ENCODE data around the gene ITGAE.
A peak's percentile ranks its signal among the peaks of the same experiment; 100 is the strongest.

ITGAE gene

GRCh38 chr17:3835410-3836229 lies 34.6 kb upstream of the ITGAE start:
- no peak overlapping the region for H3K4me3 Mint-ChIP-seq
- H3K4me1 Mint-ChIP-seq = peaks cover 21% of the 10 kb centered on the region
- H3K36me3 Mint-ChIP-seq (ENCODE audit: insufficient read depth) = peaks cover 63% of the 10 kb centered on the region
- no peaks in the 10 kb centered on the region for H3K9me3 Mint-ChIP-seq
- H3K27me3 Mint-ChIP-seq = no peaks in the 10 kb centered on the region
- no peak for ATAC-seq (replicated peaks; ENCODE audit: extremely low read depth, poor library complexity, severe bottlenecking)
- no peak overlapping the region for H3K27ac Mint-ChIP-seq (ENCODE audit: low read depth)
- no peak for DNase-seq (ENCODE audit: low spot score in 2 of 2)

- H3K4me3 Mint-ChIP-seq = no peak overlapping the region
- peaks cover 62% of the 10 kb centered on the region for H3K36me3 Mint-ChIP-seq (ENCODE audit: insufficient read depth)
- DNase-seq (ENCODE audit: low spot score in 2 of 2) = no peak
- ATAC-seq (replicated peaks; ENCODE audit: extremely low read depth, poor library complexity, severe bottlenecking) = no peak
- H3K4me1 Mint-ChIP-seq = peaks cover 18% of the 10 kb centered on the region
- H3K27me3 Mint-ChIP-seq = no peaks in the 10 kb centered on the region
- H3K27ac Mint-ChIP-seq (ENCODE audit: low read depth) = no peak overlapping the region
- H3K9me3 Mint-ChIP-seq = no peaks in the 10 kb centered on the region
Observed at GRCh38 chr17:3834811-3835210, 33.8 kb upstream of the ITGAE start.

DNA sequence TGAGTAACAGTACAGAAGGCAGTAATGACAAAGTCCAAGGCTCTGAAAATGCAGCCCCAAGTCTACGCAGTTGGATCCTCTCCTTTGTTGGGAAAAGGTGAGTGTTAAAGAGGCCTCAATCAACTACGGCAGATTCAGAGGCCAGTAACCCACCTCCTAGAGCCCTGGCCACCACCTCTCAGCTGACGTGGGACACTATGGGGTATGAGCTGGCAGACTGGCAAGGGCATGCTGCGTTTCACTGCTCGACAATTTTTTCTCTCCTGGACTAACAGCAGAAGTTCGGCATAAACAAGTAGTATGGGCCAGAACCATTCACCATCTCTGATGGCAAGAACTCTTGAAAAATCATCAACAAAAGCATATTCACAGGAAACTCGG lies 27.9 kb upstream of the ITGAE start:
- Mint-ChIP-seq H3K4me3 (no peak overlapping the region), H3K27ac (ENCODE audit: low read depth) (no peak overlapping the region), H3K4me1 (peaks cover 8% of the 10 kb centered on the region), H3K36me3 (ENCODE audit: insufficient read depth) (peaks cover 58% of the 10 kb centered on the region), H3K9me3 (no peaks in the 10 kb centered on the region), H3K27me3 (no peaks in the 10 kb centered on the region)
- DNase-seq (ENCODE audit: low spot score in 2 of 2) (no peak), ATAC-seq (replicated peaks; ENCODE audit: extremely low read depth, poor library complexity, severe bottlenecking) (no peak)

DNA sequence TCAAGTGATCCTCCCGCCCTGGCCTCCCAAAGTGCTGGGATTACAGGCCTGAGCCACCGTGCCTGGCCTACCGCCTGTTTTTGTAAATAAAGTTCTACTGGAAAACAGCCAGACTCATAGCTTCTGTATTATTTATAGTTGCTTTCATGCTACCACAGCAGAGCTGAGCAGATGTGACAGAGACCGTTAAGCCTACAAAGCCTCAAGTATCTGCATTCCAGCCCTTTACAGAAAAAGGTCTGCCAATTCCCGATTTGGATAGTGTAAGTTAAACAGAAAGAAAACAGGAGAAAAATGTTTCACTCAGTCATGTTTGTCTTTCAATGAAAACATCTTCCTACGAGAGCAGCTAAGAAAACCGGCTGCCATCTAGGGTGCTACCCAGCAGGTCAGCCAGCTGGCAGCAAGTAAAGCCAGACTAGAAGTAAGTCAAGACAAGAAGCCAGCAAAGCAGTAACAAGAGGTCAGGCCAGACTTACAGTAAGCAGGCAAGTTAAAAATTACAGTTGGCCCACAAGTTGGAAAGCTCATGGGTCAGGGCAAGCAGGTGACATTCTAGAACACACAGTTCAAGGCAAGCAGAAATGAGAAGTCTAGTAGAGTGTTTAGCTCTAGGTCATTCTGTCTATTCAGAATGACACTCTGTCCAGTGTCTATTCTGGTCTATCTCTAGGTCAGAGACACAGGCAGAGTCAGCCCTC lies 27.3 kb upstream of the ITGAE start:
- no peak overlapping the region for H3K4me3 Mint-ChIP-seq
- DNase-seq (ENCODE audit: low spot score in 2 of 2) (no peak), ATAC-seq (replicated peaks; ENCODE audit: extremely low read depth, poor library complexity, severe bottlenecking) (no peak)
- no peak overlapping the region for H3K27ac Mint-ChIP-seq (ENCODE audit: low read depth)
- peaks cover 6% of the 10 kb centered on the region for H3K4me1 Mint-ChIP-seq
- peaks cover 55% of the 10 kb centered on the region for H3K36me3 Mint-ChIP-seq (ENCODE audit: insufficient read depth)
- H3K9me3 Mint-ChIP-seq = no peaks in the 10 kb centered on the region
- no peaks in the 10 kb centered on the region for H3K27me3 Mint-ChIP-seq

DNA sequence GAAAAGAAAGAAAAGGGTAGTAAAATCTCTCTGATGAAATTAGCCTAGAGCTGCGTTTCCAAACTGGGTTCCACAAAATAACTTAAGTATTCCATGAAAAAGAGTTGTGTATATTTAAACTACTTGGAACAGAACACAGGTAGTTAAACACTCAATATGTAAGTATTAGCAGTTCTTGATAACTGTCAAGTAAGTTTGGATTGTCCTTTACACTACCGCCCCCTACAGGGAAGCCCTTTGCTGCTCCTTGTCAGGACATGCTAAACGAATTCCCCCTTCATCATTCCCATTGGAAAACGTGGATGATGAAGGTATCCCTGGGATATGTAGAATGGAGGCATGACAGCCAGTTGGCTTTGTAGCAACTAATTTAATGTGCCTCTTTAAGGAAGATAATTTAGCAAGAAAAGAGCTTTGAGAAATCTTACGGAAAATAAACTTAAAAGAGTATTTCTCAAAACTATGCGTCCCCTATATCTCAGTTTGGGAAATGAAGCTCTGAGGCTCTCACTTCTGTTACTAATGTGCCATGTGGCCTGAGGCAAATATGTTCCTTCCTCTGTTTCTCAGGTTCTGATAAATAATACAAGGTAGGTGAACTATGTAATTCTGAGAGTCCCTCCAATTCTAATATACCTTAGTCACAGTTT lies 26.3 kb upstream of the ITGAE start:
- peak; percentile 61 to 72 for DNase-seq (ENCODE audit: low spot score in 2 of 2)
- Mint-ChIP-seq H3K4me1 (peaks cover 6% of the 10 kb centered on the region), H3K36me3 (ENCODE audit: insufficient read depth) (peaks cover 56% of the 10 kb centered on the region), H3K27ac (ENCODE audit: low read depth) (peak overlapping the region; percentile 47), H3K4me3 (no peak overlapping the region), H3K9me3 (no peaks in the 10 kb centered on the region), H3K27me3 (no peaks in the 10 kb centered on the region)
- ATAC-seq (replicated peaks; ENCODE audit: extremely low read depth, poor library complexity, severe bottlenecking) = no peak

GRCh38 chr17:3826191-3826590 lies 25.2 kb upstream of the ITGAE start:
- Mint-ChIP-seq H3K36me3 (ENCODE audit: insufficient read depth) (peaks cover 63% of the 10 kb centered on the region), H3K27me3 (no peaks in the 10 kb centered on the region), H3K27ac (ENCODE audit: low read depth) (peak overlapping the region; percentile 47), H3K9me3 (no peaks in the 10 kb centered on the region), H3K4me1 (peaks cover 6% of the 10 kb centered on the region), H3K4me3 (no peak overlapping the region)
- ATAC-seq (replicated peaks; ENCODE audit: extremely low read depth, poor library complexity, severe bottlenecking) = no peak
- DNase-seq (ENCODE audit: low spot score in 2 of 2) = no peak

DNA sequence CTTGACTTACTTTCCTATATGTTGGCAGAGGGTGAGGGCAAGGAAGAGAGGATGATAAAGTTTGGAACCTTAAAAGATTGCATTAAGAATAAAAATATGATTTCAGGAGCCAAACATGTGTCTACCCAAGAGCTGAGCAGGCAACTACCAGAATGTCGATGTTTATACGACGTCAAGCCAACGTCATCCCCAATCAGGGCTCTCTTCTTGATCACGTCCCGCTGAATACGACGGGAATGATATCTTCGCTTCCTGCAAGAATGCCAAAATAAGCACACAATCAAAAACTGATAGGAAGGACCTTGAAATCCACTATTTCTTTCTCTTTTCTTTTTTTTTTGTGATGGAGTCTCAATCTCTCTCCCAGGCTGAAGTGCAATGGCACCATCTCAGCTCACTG lies 20.1 kb upstream of the ITGAE start:
- Mint-ChIP-seq H3K27me3 (no peaks in the 10 kb centered on the region), H3K27ac (ENCODE audit: low read depth) (no peak overlapping the region), H3K4me1 (no peaks in the 10 kb centered on the region), H3K36me3 (ENCODE audit: insufficient read depth) (peaks cover 66% of the 10 kb centered on the region), H3K9me3 (no peaks in the 10 kb centered on the region), H3K4me3 (no peak overlapping the region)
- DNase-seq (ENCODE audit: low spot score in 2 of 2) (no peak), ATAC-seq (replicated peaks; ENCODE audit: extremely low read depth, poor library complexity, severe bottlenecking) (no peak)

GRCh38 chr17:3818786-3819185 lies 17.8 kb upstream of the ITGAE start:
- no peak for ATAC-seq (replicated peaks; ENCODE audit: extremely low read depth, poor library complexity, severe bottlenecking)

GRCh38 chr17:3817851-3818605 lies 17.0 kb upstream of the ITGAE start:
- Mint-ChIP-seq H3K4me1 (no peaks in the 10 kb centered on the region), H3K9me3 (no peaks in the 10 kb centered on the region), H3K27me3 (no peaks in the 10 kb centered on the region), H3K36me3 (ENCODE audit: insufficient read depth) (peaks cover 75% of the 10 kb centered on the region), H3K4me3 (no peak overlapping the region), H3K27ac (ENCODE audit: low read depth) (no peak overlapping the region)
- DNase-seq (ENCODE audit: low spot score in 2 of 2) (no peak), ATAC-seq (replicated peaks; ENCODE audit: extremely low read depth, poor library complexity, severe bottlenecking) (no peak)

More at GRCh38 chr17:3818786-3819185, 17.8 kb upstream of the ITGAE start:
- no peak for DNase-seq (ENCODE audit: low spot score in 2 of 2)
- H3K4me1 Mint-ChIP-seq = no peaks in the 10 kb centered on the region
- no peaks in the 10 kb centered on the region for H3K9me3 Mint-ChIP-seq
- H3K4me3 Mint-ChIP-seq = no peak overlapping the region
- H3K36me3 Mint-ChIP-seq (ENCODE audit: insufficient read depth) = peaks cover 73% of the 10 kb centered on the region
- H3K27me3 Mint-ChIP-seq = no peaks in the 10 kb centered on the region
- no peak overlapping the region for H3K27ac Mint-ChIP-seq (ENCODE audit: low read depth)

DNA sequence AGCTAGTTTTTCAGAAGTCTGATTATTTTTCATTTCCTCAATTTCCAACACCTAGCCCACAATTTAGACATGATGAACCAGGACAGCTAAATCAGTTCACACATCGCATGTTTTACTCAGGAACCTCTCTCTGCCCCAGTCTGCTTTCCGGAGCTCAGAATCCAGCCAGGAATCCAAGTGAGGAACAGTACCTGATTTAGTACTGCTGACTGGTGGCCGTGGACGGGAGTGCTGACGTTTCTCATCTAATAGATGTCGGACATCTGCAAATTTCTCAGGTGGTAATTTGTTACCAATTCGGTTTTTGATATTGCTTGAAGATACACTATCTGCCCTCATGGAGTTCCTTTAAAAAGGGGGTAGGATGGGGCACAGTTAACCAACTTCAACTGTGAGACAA lies 14.9 kb upstream of the ITGAE start:
- ATAC-seq (replicated peaks; ENCODE audit: extremely low read depth, poor library complexity, severe bottlenecking) = no peak
- Mint-ChIP-seq H3K9me3 (no peaks in the 10 kb centered on the region), H3K4me3 (no peak overlapping the region), H3K36me3 (ENCODE audit: insufficient read depth) (peaks cover 68% of the 10 kb centered on the region), H3K27me3 (no peaks in the 10 kb centered on the region), H3K27ac (ENCODE audit: low read depth) (no peak overlapping the region), H3K4me1 (no peaks in the 10 kb centered on the region)
- DNase-seq (ENCODE audit: low spot score in 2 of 2) = no peak

DNA sequence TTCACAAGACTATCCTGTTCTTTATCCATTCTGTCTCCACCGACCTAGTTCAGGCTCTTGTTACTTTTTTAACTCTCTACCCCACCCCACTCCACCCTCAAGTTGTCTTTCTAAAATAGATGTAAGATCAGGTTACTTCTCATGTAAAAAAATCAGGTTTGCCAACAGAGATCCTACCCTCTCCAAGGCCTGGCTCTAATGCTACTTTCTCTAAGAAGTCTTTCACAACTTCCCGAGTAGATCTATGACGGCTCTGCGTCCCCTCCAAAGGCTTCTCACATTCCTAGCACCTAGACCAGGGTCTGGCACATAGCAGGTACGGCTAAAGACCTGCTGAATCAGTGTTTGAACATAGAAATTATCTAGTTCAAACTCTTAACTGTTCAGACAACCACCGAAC lies 14.1 kb upstream of the ITGAE start:
- H3K27me3 Mint-ChIP-seq = no peaks in the 10 kb centered on the region
- no peak for DNase-seq (ENCODE audit: low spot score in 2 of 2)
- H3K36me3 Mint-ChIP-seq (ENCODE audit: insufficient read depth) = peaks cover 63% of the 10 kb centered on the region
- no peaks in the 10 kb centered on the region for H3K9me3 Mint-ChIP-seq
- H3K4me3 Mint-ChIP-seq = no peak overlapping the region
- ATAC-seq (replicated peaks; ENCODE audit: extremely low read depth, poor library complexity, severe bottlenecking) = no peak
- no peaks in the 10 kb centered on the region for H3K4me1 Mint-ChIP-seq
- peak overlapping the region; percentile 41 for H3K27ac Mint-ChIP-seq (ENCODE audit: low read depth)

DNA sequence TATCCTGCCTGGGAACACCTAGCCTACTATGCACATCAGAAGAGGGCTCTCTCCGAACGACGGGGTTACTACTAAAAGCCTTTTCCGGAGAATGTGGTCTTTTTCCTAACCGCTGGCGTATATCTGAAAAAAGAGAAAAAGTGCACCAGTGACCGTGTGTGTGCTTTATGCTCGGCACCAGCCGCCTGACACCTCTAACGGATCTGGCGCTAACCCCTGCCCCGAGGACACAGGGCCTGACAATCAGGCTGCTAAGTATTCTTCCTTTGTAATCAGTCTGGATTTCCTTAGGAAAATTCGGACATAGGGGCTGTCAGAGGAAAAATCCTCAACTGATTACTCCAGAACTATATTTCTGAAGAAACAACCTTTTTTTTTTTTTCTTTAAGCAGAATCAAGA lies 13.4 kb upstream of the ITGAE start:
- ATAC-seq (replicated peaks; ENCODE audit: extremely low read depth, poor library complexity, severe bottlenecking) = no peak
- DNase-seq (ENCODE audit: low spot score in 2 of 2) = no peak
- peaks cover 62% of the 10 kb centered on the region for H3K36me3 Mint-ChIP-seq (ENCODE audit: insufficient read depth)
- H3K27ac Mint-ChIP-seq (ENCODE audit: low read depth) = no peak overlapping the region
- no peaks in the 10 kb centered on the region for H3K9me3 Mint-ChIP-seq
- no peaks in the 10 kb centered on the region for H3K27me3 Mint-ChIP-seq
- H3K4me3 Mint-ChIP-seq = no peak overlapping the region
- H3K4me1 Mint-ChIP-seq = no peaks in the 10 kb centered on the region

All from central memory CD8-positive, alpha-beta T cell (primary cell).